ENCODE results near the gene PHACTR1.

The PHACTR1 gene

GRCh38 chr6:13195803-13196202, 479.2 kb downstream of the PHACTR1 start:
- H3K4me3 ChIP-seq (ENCODE audit: control insufficient read depth, low read depth, low read length), result no peak overlapping the region
- no peak for DNase-seq (ENCODE audit: low read depth)
- no peak for TF ChIP-seq CTCF (IDR thresholded peaks at IDR 0.05; ENCODE audit: control insufficient read depth, insufficient read depth, low read depth, low read length, missing control alignments)

GRCh38 chr6:13198168-13198567, 481.6 kb downstream of the PHACTR1 start:
- no peak for TF ChIP-seq CTCF (IDR thresholded peaks at IDR 0.05; ENCODE audit: control insufficient read depth, insufficient read depth, low read depth, low read length, missing control alignments)
- no peak overlapping the region for H3K4me3 ChIP-seq (ENCODE audit: control insufficient read depth, low read depth, low read length)
- no peak for DNase-seq (ENCODE audit: low read depth)

- no peak for TF ChIP-seq CTCF (IDR thresholded peaks at IDR 0.05; ENCODE audit: control insufficient read depth, insufficient read depth, low read depth, low read length, missing control alignments)
- no peak overlapping the region for H3K4me3 ChIP-seq (ENCODE audit: control insufficient read depth, low read depth, low read length)
- DNase-seq (ENCODE audit: low read depth), result no peak
These were observed 484.8 kb downstream of the PHACTR1 start for GRCh38 chr6:13201336-13201735.

- TF ChIP-seq CTCF (IDR thresholded peaks at IDR 0.05; ENCODE audit: control insufficient read depth, insufficient read depth, low read depth, low read length, missing control alignments), result no peak
- DNase-seq (ENCODE audit: low read depth), result no peak
- no peak overlapping the region for H3K4me3 ChIP-seq (ENCODE audit: control insufficient read depth, low read depth, low read length)
These were observed 486.6 kb downstream of the PHACTR1 start for GRCh38 chr6:13203145-13203544.

- TF ChIP-seq CTCF (IDR thresholded peaks at IDR 0.05; ENCODE audit: control insufficient read depth, insufficient read depth, low read depth, low read length, missing control alignments), result no peak
- DNase-seq (ENCODE audit: low read depth), result no peak
- H3K4me3 ChIP-seq (ENCODE audit: control insufficient read depth, low read depth, low read length), result no peak overlapping the region
These were observed 488.5 kb downstream of the PHACTR1 start for GRCh38 chr6:13205106-13205505.

GRCh38 chr6:13212096-13212495, 495.5 kb downstream of the PHACTR1 start:
- no peak for TF ChIP-seq CTCF (IDR thresholded peaks at IDR 0.05; ENCODE audit: control insufficient read depth, insufficient read depth, low read depth, low read length, missing control alignments)
- no peak overlapping the region for H3K4me3 ChIP-seq (ENCODE audit: control insufficient read depth, low read depth, low read length)
- DNase-seq (ENCODE audit: low read depth), result no peak

- DNase-seq (ENCODE audit: low read depth), result no peak
- no peak for TF ChIP-seq CTCF (IDR thresholded peaks at IDR 0.05; ENCODE audit: control insufficient read depth, insufficient read depth, low read depth, low read length, missing control alignments)
- H3K4me3 ChIP-seq (ENCODE audit: control insufficient read depth, low read depth, low read length), result no peak overlapping the region
These were observed 496.0 kb downstream of the PHACTR1 start for GRCh38 chr6:13212538-13212937.

Measured in AG09309 (cell line).